Camera-type eye (tissue), 1 donor: ENCODE data around the gene GMEB1. TPM values are rescaled to one million over a fixed set of nuclear protein-coding genes. Genes with fewer than 3 reads are reported as not detected.

Source experiments
- total RNA-seq: library from RNA; depleted of rRNA; stranded (reverse); fragments of >200 nt; gene quantifications from one replicate; pipeline ENCODE4 v1.2.3, GENCODE V29; 2014

GMEB1 gene, protein sequence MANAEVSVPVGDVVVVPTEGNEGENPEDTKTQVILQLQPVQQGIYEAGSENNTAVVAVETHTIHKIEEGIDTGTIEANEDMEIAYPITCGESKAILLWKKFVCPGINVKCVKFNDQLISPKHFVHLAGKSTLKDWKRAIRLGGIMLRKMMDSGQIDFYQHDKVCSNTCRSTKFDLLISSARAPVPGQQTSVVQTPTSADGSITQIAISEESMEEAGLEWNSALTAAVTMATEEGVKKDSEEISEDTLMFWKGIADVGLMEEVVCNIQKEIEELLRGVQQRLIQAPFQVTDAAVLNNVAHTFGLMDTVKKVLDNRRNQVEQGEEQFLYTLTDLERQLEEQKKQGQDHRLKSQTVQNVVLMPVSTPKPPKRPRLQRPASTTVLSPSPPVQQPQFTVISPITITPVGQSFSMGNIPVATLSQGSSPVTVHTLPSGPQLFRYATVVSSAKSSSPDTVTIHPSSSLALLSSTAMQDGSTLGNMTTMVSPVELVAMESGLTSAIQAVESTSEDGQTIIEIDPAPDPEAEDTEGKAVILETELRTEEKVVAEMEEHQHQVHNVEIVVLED
- 15.6 TPM for total RNA-seq

GRCh38 chr1:28668191-28668955 is at the start of gene GMEB1:
GMEB1 (plus strand) TSS chr1:28668784; CDS start chr1:28683613, 14,829 bp downstream.

DNA sequence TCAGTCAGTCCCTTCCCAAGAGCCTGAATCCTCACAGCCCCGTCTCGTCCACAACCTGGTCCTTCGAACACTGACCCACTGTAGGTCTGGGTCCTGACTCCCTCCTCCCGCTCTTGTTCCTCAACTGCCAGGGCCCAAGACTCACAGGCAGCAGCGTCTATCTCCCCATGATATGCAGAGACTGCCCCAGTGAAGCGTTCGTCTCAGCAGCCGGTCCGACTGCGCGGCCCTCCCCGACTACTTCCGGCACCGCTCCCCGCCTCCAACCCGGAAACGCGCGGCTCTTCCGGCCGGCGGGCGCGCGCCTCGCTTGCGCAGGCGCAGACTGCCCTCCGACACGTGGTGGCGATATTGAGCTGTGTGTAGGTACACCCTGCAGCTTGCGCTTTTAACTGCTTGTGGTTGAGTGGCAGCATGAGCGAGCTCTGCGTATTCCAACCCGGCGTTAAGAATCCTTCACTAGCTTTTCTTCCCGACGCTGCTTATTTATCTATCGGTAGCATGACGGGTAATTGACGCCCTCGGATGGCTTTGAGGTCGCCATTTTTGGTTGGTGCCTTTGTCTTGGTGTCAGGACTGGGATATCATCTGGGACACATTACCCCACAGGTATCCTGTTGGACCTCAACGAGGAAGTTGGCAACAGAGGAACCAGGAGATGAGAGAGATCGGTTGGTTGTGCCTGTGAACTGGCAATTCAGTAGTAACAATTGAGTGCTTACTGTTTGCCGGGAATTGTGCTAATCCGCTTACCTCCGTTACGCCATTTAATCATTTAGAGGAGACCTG is 25.5 kb upstream of the GMEB1 start, which contains the start of gene TAF12:
TAF12 (minus strand) TSS at position 221 of the 789 bp plus-strand sequence. CDS start 20,986 bp downstream, outside the sequence.

DNA sequence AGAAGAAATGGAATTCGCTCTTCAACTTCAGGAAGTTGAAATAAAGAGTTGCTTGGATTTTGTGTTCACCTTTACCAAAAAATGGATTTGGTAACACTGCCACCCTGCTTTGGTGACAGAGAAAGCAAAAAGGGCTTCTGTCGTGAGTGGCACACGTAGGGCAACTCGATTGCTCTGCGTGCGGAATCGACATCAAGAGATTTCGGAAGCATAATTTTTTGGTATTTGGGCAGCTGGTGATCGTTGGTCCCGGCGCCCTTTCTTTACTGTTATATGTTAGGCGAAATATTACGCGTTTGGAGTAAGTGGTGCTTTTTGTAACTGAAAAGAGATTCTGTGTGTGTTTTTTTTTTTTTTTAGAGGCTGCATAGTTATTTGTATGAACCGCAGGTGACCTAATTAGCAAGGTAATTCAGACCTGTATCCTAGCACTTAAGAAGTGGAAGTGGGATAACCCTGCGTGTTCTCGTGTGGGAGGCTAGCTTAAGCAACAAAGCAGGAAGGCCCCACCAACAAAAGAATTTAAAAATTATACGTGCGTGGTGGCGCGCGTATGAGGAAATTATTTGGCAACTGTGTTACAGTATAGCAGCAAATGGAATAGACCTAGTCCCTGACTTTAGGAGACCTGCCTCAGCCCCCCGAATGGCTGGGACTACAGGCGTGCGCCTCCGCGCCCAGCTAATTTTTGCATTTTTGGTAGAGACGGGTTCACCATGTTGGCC is 19.9 kb upstream of the GMEB1 start, which contains the start of gene RNU11:
RNU11 (plus strand) TSS at position 127 of the 725 bp plus-strand sequence.

DNA sequence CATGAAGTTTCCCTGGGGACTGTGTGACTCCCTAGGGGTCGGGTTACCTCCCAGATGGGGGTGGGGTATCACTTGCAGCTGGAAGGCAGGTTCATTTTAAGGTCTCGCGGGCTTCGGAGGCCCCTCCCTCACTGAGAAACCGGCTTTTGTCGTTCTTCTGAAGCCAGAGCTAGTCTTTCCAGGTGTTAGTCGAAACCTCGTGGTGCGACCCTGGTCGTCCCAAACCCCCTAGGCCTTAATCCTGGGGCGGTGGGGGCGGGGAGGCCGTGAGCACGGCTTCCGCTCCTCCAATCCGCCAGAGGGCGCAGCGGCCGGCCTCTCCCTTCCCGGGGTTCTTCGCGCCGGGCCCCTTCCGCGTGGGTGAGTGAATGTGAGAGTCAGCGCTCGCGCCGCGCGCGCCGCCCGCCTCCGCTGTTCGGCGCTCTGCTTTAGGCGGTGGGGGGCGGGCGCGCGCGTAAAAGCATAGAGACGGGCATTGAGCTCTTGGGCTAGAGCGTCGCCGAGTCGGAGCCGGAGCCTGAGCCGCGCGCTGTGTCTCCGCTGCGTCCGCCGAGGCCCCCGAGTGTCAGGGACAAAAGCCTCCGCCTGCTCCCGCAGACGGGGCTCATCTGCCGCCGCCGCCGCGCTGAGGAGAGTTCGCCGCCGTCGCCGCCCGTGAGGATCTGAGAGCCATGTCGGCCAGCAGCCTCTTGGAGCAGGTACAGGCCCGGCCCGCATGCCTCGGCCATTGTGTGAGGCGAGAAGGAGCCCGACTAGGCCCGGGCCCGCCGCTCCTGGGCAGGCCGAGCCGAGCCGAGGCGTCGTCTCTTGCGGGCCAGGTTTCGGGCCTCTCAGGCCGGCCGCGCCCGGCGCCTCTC is 68.1 kb downstream of the GMEB1 start, which contains the start of gene YTHDF2:
YTHDF2 (plus strand) TSS at position 491 of the 857 bp plus-strand sequence; CDS start at position 672, 181 bp downstream.

Other genes starting within 250 kb of the GMEB1 start
- gene RCC1, start 162.7 kb upstream of the GMEB1 start, total RNA-seq = 20.4 TPM
- 28.0 TPM for gene TRNAU1AP, start 115.7 kb upstream of the GMEB1 start, total RNA-seq
- 7.8 TPM for gene RAB42, start 76.5 kb upstream of the GMEB1 start, total RNA-seq
- 20.7 TPM for gene TAF12, start 25.7 kb upstream of the GMEB1 start, total RNA-seq
- gene RNU11, start 20.2 kb upstream of the GMEB1 start, total RNA-seq = not detected
- 79.8 TPM for gene YTHDF2, start 68.2 kb downstream of the GMEB1 start, total RNA-seq
- gene OPRD1, start 143.4 kb downstream of the GMEB1 start, total RNA-seq = 5.2 TPM
- gene EPB41, start 245.8 kb downstream of the GMEB1 start, total RNA-seq = 212 TPM